Left ventricle myocardium inferior (tissue), 1 donor: ENCODE results near the gene GPC3. TPM values are rescaled to one million over a fixed set of nuclear protein-coding genes. Genes with fewer than 3 reads are reported as not detected.
A peak's percentile ranks its signal among the peaks of the same experiment; 100 is the strongest.

ENCODE experiments used
- DNase-seq: peaks from one replicate; pipeline ENCODE4 v3.0.0-alpha.2; 2020
- H3K27ac ChIP-seq: fragments of 200-600 bp; replicated peaks from 2 replicates; pipeline ENCODE4 v1.8.0; 2021
- H3K27me3 ChIP-seq: fragments of 200-600 bp; 2 replicates; pipeline ENCODE4 v1.8.0; 2021; ENCODE audit warnings: low read depth
- H3K36me3 ChIP-seq: fragments of 200-600 bp; 2 replicates; pipeline ENCODE4 v1.8.0; 2021
- H3K4me1 ChIP-seq: fragments of 200-600 bp; 2 replicates; pipeline ENCODE4 v1.8.0; 2021
- H3K4me3 ChIP-seq: fragments of 200-600 bp; 2 replicates; pipeline ENCODE4 v1.8.0; 2021; ENCODE audit warnings: mild to moderate bottlenecking, moderate library complexity
- H3K9me3 ChIP-seq: fragments of 200-600 bp; replicated peaks from 2 replicates; pipeline ENCODE4 v1.8.0; 2021
- intact Hi-C: fragments of 100-400 bp; cut with micrococcal nuclease; formaldehyde crosslinking; loops from one replicate; pipeline ENCODE4 v1.11.0; 2022
- total RNA-seq: library from RNA; stranded (reverse); fragmentation: NEBNext Ultra II Directional; extraction: Animal tissue kit (Norgen Biotek cat#: 25700); gene quantifications from one replicate; pipeline ENCODE4 v1.2.1, GENCODE V29; 2021
- TF ChIP-seq, protein P1 (sequence below): fragments of 200-600 bp; IDR thresholded peaks from 2 replicates; pipeline ENCODE4 v1.8.0; 2021; ENCODE audit warnings: antibody characterized with exemption, mild to moderate bottlenecking, borderline replicate concordance
- donor health status: DM: no; HTN: yes; CAD: no; lungs with severe emphysema.

The GPC3 gene
- total RNA-seq, 1 donor from 2014 or later, result 5.4 TPM

DNA sequence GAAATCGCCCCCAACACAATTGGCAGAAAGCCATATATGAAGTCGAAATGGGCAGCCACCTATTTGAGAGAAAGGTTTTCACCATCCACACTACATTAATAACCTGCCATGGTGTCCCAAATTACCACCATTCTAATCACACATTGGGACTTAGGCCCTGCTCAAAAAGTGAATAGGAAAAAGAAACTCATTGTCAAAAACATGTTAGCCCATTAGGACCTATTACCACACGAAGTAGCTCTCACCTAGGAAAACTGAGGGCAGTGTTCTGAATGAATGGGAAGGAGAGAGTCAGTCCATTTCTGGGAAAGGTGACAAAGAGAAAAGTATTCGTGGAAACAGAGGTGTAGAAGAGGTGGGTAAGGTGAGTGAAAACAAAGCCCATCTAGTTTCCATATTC is 60.8 kb downstream of the GPC3 start:
- H3K27me3 ChIP-seq, result no peaks in the 10 kb centered on the region
- TF ChIP-seq, protein P1, sequence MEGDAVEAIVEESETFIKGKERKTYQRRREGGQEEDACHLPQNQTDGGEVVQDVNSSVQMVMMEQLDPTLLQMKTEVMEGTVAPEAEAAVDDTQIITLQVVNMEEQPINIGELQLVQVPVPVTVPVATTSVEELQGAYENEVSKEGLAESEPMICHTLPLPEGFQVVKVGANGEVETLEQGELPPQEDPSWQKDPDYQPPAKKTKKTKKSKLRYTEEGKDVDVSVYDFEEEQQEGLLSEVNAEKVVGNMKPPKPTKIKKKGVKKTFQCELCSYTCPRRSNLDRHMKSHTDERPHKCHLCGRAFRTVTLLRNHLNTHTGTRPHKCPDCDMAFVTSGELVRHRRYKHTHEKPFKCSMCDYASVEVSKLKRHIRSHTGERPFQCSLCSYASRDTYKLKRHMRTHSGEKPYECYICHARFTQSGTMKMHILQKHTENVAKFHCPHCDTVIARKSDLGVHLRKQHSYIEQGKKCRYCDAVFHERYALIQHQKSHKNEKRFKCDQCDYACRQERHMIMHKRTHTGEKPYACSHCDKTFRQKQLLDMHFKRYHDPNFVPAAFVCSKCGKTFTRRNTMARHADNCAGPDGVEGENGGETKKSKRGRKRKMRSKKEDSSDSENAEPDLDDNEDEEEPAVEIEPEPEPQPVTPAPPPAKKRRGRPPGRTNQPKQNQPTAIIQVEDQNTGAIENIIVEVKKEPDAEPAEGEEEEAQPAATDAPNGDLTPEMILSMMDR, result no peak
- no peak for DNase-seq
- H3K9me3 ChIP-seq, result no peaks in the 10 kb centered on the region
- no peaks in the 10 kb centered on the region for H3K36me3 ChIP-seq
- H3K4me3 ChIP-seq, result no peak overlapping the region
- intact Hi-C loops, result no loop called here
- H3K4me1 ChIP-seq, result no peaks in the 10 kb centered on the region
- no peak overlapping the region for H3K27ac ChIP-seq

DNA sequence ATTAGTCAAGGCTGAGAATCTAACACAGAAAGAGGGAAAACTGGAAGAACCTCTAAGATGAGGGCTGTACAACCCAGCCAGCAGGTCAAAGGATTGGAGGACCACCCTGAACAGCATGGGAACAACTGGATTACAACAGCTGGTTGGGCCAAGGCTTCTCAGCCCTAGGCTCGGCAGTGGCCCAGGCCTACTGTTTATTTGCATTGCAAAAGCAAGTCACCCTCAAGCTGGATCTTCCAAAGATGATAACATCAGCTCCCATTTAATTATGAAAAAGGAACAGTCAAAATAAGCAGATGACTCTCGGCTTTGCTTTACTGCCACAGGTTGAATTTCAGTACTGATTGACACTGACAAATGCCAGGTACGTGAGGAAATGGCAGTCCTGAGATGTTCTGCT is 61.8 kb downstream of the GPC3 start:
- H3K4me1 ChIP-seq, result no peaks in the 10 kb centered on the region
- H3K27ac ChIP-seq, result no peak overlapping the region
- TF ChIP-seq, protein P1, result no peak
- H3K27me3 ChIP-seq, result no peaks in the 10 kb centered on the region
- H3K4me3 ChIP-seq, result no peak overlapping the region
- no peaks in the 10 kb centered on the region for H3K9me3 ChIP-seq
- H3K36me3 ChIP-seq, result no peaks in the 10 kb centered on the region
- intact Hi-C loops, result no loop called here
- DNase-seq, result no peak

DNA sequence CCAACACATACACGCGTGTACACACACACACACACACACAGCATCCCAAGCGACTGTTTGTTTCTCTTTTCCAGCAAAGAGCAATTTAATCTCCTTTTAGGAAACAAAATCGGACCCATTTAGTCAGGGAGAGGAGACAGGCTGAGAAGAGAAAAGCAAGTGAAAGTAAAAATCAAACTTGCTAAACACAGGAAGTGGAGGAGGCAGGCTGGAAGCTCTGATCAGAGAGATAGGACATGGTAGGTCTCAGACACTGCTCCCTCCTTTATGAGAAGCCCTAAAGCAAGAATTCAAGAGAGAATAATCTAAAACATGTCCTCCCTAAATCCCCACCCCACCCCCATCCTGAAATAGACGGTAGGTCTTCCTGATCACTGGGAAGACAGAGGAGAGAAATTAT is 62.3 kb downstream of the GPC3 start:
- Histone ChIP-seq H3K9me3 (no peaks in the 10 kb centered on the region), H3K4me1 (no peaks in the 10 kb centered on the region), H3K27ac (no peak overlapping the region), H3K27me3 (no peaks in the 10 kb centered on the region), H3K4me3 (no peak overlapping the region), H3K36me3 (no peaks in the 10 kb centered on the region)
- intact Hi-C loops, result no loop called here
- TF ChIP-seq, protein P1, result no peak
- no peak for DNase-seq

DNA sequence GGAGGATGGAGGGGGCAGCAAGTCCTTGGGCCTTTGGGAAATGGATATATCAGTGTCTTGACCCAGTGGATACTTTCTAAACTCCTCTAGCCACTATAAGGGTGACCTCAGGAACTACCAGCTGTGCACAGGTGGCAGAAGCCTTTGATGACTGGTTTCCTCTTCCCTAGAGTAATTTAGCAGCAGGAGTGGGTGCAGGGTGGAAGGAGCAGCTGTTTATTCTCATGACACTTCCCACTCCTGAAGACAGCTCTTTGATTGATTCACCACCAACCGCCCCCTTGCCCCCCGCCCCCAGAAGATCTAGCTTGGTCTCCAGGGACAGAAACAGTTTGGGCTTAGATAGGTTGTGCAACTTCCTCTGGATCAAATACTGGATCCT is 63.0 kb downstream of the GPC3 start:
- no peaks in the 10 kb centered on the region for H3K36me3 ChIP-seq
- no peak for DNase-seq
- no peak overlapping the region for H3K4me3 ChIP-seq
- H3K9me3 ChIP-seq, result no peaks in the 10 kb centered on the region
- H3K4me1 ChIP-seq, result no peaks in the 10 kb centered on the region
- intact Hi-C loops, result no loop called here
- H3K27ac ChIP-seq, result no peak overlapping the region
- H3K27me3 ChIP-seq, result no peaks in the 10 kb centered on the region
- TF ChIP-seq, protein P1, result no peak

DNA sequence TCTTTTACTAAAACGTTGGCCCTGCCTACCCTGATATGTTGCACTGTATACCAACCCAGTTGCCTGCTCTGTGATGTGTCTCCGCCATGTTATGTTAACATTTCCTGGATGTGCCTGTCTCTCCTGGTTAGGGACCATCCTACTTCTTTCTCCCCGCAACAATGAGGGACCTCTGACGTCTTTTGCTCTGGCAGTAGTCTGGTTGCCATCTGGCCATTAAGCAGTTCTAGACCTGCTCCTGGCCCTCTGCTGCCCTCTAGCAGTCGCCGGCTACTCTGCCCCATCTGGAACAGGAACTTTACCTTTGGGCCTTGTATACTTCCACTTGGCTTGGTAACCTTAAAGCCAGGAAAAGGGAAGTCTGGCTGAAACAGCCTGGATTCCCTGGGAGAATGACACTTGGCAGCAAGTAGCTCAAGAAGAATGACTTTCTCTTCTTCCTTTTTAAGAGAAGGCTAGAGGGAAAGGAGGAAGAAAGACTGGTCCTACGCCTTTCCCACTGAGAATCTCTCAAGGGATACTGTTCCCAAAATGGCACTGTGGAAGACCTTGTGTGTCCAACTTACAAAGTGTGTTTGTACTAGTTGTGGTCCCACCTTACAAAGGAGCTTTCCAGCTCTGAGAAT is 63.5 kb downstream of the GPC3 start:
- peak; percentile 14 for DNase-seq
- no peak overlapping the region for H3K27ac ChIP-seq
- H3K4me3 ChIP-seq, result no peak overlapping the region
- intact Hi-C loops, result no loop called here
- peaks cover 3% of the 10 kb centered on the region for H3K9me3 ChIP-seq
- no peaks in the 10 kb centered on the region for H3K36me3 ChIP-seq
- H3K27me3 ChIP-seq, result no peaks in the 10 kb centered on the region
- no peaks in the 10 kb centered on the region for H3K4me1 ChIP-seq
- TF ChIP-seq, protein P1, result peak; percentile 53

DNA sequence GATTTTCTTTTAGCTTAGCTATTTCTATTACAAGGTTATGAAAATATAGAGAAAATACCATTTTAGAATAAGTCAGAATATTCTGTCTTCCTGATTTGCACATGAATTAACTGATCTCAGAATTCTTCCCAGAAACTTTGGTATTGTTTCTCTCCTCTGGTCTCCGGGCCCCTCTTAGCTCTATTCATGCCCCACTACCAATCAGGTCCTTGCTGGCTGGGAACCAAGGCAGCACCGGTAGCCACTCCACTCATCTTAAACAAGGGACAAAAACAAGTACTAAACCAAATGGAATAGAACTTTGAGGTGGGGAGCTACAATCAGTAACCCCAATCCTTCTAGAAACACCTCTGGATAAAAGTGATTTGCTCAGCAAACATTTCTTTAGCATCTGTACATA is 64.3 kb downstream of the GPC3 start:
- H3K4me1 ChIP-seq, result no peaks in the 10 kb centered on the region
- H3K27ac ChIP-seq, result no peak overlapping the region
- TF ChIP-seq, protein P1, result no peak
- no peaks in the 10 kb centered on the region for H3K36me3 ChIP-seq
- no peaks in the 10 kb centered on the region for H3K27me3 ChIP-seq
- DNase-seq, result no peak
- H3K9me3 ChIP-seq, result peaks cover 5% of the 10 kb centered on the region
- H3K4me3 ChIP-seq, result no peak overlapping the region
- intact Hi-C loops, result no loop called here
